Measurements from ENCODE around the gene ERC1.

The ERC1 gene

GRCh38 chr12:1419849-1420371 lies 428.9 kb downstream of the ERC1 start:
- DNase-seq, result no peak

- DNase-seq, result no peak
Measured at GRCh38 chr12:1421091-1421846, 430.2 kb downstream of the ERC1 start.

- no peak for DNase-seq
Measured at GRCh38 chr12:1422604-1423315, 431.7 kb downstream of the ERC1 start.

GRCh38 chr12:1424674-1425395 lies 433.8 kb downstream of the ERC1 start:
- DNase-seq, result no peak

GRCh38 chr12:1425396-1425729 lies 434.3 kb downstream of the ERC1 start:
- DNase-seq, result no peak

GRCh38 chr12:1428671-1429070 lies 437.6 kb downstream of the ERC1 start:
- no peak for DNase-seq

- DNase-seq, result no peak
Measured at GRCh38 chr12:1429980-1430379, 439.0 kb downstream of the ERC1 start.

- DNase-seq, result no peak
Measured at GRCh38 chr12:1434296-1434955, 443.4 kb downstream of the ERC1 start.

GRCh38 chr12:1435044-1435443 lies 444.0 kb downstream of the ERC1 start:
- DNase-seq, result no peak

- no peak for DNase-seq
Measured at GRCh38 chr12:1435456-1435855, 444.4 kb downstream of the ERC1 start.

- DNase-seq, result no peak
Measured at GRCh38 chr12:1436015-1436414, 445.0 kb downstream of the ERC1 start.

- DNase-seq, result no peak
Measured at GRCh38 chr12:1436981-1437380, 446.0 kb downstream of the ERC1 start.

- DNase-seq, result no peak
Measured at GRCh38 chr12:1439201-1439600, 448.2 kb downstream of the ERC1 start.

GRCh38 chr12:1439687-1440086 lies 448.7 kb downstream of the ERC1 start:
- no peak for DNase-seq

GRCh38 chr12:1443421-1444141 lies 452.6 kb downstream of the ERC1 start:
- no peak for DNase-seq

GRCh38 chr12:1444142-1444516 lies 453.1 kb downstream of the ERC1 start:
- no peak for DNase-seq

GRCh38 chr12:1445807-1446206 lies 454.8 kb downstream of the ERC1 start:
- DNase-seq, result no peak

- DNase-seq, result no peak
Measured at GRCh38 chr12:1448336-1448735, 457.3 kb downstream of the ERC1 start.

- DNase-seq, result no peak
Measured at GRCh38 chr12:1453810-1454209, 462.8 kb downstream of the ERC1 start.

GRCh38 chr12:1456885-1457284 lies 465.9 kb downstream of the ERC1 start:
- no peak for DNase-seq

GRCh38 chr12:1457901-1458300 lies 466.9 kb downstream of the ERC1 start:
- no peak for DNase-seq

- DNase-seq, result no peak
Measured at GRCh38 chr12:1459339-1459738, 468.3 kb downstream of the ERC1 start.

All from activated CD4-positive, alpha-beta T cell treated with anti-CD3 and anti-CD28 coated beads for 4 hours (primary cell).